SHP77 treated with DMSO at 0.1 percent for 48 hours (cell line): ENCODE results near the gene TSPAN9.

Experiments
- DNase-seq: peaks from one replicate; lab custom pipeline; 2025; lab: John Stamatoyannopoulos, UW

The TSPAN9 gene

DNA sequence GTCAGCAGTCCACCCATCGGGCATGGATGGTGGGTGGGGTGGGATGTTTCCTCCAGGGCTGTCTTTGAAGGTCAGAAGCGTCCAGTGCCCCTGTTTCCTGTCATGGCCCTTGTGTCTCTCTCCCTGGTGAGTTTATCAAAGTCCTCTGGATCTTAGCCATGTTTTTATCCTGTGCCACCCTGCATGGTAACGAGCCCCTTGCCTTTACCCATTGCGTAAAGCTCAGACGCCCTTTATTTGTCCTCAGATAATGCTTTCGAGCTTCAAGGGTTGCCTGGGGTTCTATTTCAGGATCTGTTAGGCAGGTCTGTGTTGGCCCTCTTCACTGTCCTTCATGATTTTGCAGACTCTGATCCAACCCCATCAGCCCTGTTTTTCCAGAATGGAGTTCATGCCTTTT lies 172.9 kb downstream of the TSPAN9 start:
- DNase-seq, result no peak

DNA sequence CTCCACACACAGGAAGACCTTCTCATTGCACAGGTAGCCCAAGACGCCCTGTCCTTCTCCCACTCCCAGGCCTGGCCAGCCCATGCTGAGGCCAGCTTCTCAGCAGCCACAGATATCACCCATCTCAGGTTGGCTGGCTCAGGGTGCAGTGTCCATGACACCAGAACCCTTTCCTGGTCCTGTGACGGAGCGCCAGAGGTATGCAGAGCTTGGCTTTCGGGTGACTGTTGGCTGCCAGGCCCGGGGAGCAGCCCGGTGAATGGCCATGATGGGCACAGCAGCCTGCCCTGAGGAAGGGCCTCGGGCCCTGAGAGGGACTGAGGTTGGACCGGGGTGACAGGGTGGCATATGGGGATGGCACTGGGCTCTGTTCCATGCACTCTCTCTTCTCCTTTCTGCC lies 173.4 kb downstream of the TSPAN9 start:
- DNase-seq, result no peak

DNA sequence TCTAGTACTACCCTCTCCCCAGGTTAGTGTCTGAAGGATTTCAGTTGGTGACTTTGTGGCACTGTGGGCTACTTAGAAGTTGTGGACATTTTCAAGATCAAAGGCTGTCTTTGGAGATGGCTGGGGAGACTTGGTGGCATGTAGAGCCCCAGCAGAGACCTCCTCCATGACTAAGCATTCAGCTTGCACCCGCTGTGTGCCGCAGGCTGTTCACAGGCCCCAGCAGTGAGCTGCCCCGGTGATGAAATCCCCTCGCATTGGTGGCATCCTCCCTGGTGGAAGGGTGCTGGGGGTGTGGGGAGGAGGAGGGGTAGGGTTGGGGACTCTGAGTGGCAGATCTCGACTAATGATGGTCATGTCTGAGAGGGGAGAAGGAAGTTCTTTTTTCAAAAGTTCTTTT lies 173.9 kb downstream of the TSPAN9 start:
- no peak for DNase-seq

DNA sequence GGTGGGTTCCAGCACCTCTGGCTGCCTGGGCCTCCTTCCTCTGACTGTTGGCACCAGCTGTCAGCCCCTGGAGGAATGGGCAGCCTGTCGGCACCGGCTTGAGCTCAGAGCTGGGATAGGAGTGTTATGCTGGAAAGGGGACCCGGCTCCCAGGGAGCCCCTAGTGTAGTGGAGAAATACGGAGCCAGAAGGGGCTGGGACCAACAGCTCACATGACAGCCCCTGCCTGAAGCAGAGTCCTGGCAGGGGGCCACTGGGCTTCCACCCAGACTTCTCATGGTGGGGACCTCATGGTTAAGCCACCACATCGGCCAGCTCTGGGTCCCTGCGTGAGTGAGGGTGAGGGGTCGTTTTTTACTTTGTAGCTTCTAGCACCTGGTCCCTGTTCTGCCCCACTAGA lies 174.5 kb downstream of the TSPAN9 start:
- DNase-seq, result no peak

DNA sequence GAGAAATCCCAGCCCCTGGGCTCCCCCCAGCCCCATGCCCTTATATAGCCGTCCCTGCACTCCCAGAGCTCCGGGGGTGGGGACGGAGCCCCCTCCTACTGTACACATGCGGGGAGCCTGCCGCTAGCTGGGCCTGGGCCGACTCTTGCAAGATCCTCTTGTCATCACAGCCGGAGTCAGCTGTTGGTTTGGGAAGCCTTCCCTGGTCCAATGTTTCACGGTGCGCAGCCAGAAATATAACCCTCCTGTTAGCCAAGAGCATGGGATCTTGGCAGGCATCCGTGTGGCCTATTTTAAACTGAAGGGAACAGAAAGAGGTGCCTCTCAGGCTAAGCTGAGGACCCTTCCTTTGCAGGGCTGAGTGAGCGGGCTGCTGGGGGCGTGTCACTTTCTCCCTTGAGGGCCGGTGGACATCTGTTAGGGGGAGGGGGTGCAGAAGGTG lies 175.3 kb downstream of the TSPAN9 start:
- DNase-seq, result no peak

DNA sequence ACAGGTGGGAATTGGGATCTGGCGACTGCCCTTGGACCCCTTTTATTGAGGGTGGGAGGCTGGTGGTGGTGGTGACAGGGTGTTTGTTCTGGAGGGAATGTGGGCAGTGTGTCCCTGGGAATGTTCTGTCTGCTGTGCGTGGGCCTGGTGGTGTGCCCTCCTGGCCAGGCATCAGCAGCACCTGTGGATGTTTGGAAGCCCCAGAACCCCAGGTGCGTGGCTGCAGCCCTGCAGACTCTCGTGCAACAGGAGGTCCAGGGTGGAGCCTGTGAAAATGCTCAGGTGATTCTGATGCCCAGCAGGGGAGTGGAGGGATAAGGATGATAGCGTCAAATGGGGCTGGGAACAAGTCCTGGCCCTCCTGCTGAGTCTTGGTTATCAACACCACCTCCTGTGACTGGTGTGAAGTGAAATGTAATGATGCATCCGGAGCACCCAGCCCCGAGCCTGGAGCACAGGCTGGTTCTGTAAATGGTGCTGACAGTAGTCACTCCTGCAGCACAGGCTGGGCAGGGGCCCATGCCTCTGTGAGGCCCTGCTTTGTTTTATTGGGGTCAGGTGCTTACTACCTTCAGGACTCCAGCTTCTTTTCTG lies 176.6 kb downstream of the TSPAN9 start:
- no peak for DNase-seq

DNA sequence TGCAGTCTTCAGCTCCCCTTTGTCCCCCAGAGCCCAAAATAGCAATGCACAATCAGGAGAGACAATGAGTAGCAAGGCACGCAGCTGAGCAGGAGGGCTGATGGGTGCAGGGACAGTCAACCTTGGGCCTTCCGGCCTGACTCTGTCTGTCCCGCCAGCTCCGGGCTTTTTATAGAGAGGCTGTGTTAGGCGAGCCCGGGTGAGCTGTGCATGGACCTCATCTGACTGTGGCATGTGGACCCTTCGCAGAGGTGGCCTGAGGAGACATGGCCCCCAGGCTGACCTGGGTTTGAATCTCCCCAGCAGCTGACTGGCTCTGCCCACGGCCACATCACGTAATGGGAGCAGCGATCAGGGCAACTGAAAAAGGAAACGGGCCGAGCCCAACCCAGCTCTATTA lies 177.9 kb downstream of the TSPAN9 start:
- no peak for DNase-seq

DNA sequence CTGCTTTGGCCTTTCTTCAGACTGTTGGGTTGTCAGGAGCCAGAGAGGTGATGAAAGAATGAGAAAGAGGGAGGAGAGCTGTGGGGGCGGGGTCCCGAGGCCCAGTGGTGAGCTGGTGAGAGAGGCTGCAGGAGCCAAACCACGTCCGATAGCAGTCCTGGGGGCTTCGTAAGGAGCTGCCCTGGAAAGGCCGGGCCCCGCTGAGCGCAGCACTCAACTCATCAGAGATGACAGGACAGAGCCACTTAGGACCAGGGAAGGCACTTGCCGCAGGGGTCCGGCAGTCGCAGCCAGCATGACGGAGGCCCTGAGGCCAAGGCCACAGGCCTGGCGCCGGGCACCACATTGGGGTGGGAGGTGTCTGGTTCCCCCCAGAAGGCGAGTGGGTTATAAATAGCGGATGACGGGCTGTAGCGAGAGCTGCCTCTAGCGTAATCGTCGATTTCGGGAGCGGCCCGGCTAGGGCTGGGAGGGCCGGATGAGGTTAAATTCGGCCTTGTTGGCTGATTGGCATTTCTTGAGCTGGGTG lies 179.0 kb downstream of the TSPAN9 start:
- DNase-seq, result no peak

DNA sequence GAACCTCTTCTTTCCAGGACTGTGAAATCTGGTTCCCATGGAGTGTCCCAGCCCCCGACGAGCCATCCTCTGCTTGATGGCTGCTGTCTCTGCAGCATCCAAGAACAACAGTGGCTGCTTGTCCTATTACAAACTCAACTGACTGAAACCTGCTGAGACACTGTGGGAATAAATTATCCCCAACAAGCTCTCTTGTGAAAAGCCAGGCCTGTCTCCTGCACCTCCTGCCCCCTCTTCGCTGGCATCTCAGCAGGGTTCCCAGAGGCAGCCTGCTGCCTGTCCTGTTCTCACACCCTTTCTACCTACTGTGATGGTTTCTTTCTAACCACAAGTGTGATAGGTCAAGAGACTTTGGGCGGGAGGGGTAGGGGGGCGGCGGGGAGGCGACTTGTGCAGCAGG lies 180.2 kb downstream of the TSPAN9 start:
- DNase-seq, result no peak

DNA sequence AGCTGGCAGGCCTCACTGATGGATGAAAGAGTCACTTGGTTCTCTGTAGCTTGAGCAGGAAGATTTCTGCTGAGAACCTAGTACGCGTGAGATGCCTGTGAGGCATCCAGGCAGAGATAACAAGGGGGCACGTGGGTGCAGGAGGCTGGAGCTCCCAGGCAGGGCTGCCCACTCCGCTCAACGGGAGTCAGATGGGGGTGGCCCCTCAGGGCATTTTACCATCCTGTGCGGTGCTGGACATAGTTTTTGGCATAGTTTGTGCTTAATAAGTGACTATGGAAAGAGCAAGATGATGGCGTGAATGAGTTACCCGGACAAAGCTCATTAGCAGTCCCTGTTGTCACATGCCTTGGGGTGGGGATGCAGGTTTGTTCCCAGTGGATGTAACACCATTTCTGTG lies 182.8 kb downstream of the TSPAN9 start:
- no peak for DNase-seq

DNA sequence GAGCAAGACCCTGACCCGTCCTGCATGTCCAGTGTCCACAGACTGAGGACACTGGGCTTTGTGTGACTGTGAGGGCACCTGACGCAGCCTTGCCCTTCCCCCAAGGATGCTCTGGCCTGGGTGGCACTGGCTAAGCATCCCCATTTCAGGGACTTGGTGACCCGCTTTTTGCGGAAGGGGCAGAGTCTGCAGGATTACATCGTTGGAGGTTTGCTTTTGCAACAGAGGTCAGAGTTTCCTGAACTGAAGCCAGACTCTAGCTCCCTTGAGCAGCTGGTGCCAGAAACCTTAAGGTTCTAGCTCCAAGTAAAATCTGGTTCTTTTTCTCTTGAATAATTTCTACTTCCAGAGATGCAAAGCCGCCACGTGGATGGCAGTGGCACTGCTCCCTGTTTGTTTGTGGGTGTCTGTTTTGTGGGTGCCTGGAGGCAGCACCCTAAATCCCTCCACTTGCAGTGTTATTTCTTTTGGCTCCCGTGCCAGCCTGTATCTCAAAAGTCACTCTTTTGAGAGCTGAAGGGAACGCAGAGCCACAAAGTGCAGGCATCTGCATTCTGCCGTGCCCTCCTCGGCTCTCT lies 184.7 kb downstream of the TSPAN9 start:
- no peak for DNase-seq

DNA sequence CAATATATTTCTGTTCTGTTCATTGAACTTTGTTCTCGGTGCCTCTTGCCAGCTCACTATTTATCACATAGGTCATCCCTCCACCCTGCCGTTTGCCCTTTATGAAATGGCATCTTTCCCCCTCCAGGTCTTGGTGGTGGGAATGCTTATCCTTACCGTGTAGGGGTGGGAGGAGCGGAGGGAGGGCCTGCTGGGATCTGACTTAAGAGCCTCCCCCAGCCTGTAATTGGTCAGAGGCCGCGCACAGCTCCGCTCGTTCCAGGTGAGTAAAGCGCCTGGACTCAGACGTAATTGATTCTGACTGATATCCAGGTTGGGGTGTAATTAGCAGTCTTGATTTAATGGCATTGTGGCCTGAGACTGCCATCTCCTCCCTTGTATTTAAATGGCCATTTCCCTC lies 185.3 kb downstream of the TSPAN9 start:
- DNase-seq, result no peak

DNA sequence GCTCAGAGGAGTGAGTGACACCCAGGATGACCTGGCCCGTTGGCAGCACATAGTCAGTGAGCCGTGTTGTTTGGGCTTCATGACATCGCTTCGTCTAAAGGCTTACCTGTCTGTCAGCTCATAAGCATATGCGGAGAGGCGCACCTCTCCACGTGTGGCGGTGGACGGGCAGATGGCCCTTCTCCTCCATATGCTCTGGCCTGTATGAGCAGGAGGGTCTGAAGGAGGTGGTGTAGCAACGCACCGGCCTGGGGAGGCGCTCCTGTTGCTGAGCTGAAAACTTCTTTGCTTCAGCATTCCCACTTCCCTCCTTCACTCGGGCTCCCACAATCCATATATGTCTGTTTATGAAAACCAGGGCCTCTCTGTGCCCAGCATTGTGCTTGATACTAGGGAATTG lies 186.1 kb downstream of the TSPAN9 start:
- DNase-seq, result no peak

DNA sequence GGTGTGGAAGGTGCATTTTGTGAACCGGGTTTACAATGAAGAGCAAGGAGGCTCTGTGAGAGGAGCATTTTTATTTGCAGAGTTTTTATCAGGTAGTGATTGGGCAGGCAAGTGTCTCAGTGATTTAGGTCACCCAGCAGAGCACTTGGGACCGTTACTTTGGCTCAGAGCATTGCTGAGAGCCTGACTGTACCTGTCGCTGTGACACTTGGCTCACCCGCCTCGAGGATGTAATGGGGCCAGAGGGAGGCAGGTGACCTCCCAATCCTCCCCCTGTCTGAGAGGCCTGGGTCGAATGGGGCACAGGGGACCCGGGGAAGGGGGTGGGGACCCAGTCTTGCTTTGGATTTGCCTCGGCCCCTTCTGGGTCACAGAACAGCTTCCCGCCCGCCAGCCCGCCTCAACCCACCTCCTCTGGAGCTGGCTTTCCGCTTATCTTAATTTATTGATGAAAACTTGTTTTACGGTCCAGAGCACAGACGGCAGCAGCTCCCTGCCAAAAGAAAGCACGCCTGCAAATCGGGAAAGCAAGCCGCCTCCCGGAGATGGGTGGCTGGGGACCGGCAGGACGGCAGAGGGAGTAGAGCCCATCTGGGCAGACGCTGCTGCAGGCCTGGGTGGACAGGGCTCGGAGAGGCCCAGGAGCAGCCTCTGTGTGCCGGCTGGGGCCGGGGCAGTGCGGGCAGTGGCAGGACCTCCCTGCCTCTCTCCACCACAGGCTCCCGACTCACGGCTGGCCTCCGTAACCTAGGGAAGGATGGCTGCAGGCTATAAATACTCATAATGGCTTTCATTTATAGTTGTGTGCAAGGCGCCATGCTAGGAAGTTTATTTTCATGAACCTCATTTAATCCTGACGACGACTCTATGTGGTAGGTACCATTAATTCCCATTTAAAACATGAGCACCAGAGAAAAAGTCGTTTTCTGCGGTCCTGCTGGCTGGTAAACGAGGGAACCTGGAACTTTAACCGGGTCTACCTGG lies 187.1 kb downstream of the TSPAN9 start:
- no peak for DNase-seq

DNA sequence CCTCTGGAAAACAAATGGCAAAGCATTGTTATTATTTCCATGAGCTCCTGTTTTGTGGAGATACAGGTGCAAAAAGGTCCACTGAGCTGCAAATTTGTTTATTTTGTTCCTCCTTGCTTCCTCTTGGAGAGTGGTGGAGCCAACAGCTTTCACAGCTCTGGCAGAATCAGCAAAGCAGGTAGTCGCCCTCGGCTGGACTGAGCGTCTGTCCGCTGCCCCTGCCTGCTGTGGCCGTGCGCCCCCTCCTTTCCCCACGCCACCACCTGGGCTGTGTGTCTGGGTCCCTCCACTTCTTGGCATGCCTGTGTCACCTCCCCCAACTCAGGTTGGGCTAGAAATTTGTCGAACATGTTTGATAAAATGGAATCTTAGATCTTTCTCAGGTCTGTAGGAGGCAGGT lies 188.2 kb downstream of the TSPAN9 start:
- DNase-seq, result no peak

DNA sequence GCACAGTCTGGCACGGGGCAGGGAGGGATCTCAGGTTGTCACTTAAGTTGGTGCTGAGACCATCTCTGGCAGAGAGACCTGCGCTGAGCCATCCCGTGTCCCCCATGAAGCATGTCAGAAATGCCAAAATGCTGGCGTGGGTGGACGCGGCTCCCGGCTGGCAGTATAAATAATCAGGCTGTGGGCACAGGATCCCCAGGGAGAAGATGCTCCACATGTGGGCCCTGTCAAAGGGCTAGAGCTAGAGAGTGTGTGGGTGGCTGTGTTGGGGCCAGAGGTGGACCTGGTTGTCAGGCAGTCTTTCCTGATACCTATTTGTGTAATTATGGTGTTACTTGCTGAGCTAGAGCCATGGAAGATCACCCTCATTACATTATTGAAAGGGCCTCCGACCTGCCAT lies 189.5 kb downstream of the TSPAN9 start:
- DNase-seq, result no peak

DNA sequence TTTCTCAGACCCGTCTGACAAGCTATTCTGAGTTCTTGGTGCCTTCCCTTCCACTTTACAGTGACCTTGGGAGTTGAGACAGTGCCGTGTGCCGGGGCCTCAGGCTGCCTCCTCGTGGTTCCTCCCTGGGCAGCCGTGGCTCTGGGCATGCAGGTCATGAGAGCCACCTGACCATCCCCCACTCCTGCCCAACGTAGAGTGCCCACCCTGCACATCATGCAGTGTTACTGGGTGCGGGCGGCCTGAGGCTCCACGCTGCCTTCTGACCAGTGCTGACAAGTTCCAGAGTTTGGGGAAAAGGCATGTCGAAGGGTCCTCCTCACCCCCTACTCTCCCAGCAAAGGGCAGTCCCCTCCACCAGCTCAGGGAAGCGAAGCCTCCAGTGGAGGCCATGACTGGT lies 190.5 kb downstream of the TSPAN9 start:
- DNase-seq, result no peak

DNA sequence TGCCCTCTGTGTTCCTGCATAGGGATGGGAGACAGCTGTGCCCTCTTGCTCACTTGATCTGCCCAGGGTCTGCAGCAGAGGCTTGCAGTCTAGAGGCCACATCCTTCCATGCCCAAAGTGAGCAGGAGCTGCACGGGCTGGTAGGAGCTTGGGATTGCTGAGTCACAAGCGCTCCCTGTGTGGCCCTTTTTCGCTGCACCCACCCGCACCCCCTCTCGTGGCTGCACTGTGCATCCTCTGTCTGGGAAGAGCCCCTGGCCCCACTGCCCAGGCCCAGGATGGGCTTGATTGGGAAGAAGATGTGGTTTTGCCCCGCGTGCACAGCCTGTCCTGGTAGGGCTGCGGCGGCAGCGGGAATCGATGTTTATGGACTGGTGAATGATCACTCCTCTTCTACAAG lies 192.4 kb downstream of the TSPAN9 start:
- DNase-seq, result no peak

DNA sequence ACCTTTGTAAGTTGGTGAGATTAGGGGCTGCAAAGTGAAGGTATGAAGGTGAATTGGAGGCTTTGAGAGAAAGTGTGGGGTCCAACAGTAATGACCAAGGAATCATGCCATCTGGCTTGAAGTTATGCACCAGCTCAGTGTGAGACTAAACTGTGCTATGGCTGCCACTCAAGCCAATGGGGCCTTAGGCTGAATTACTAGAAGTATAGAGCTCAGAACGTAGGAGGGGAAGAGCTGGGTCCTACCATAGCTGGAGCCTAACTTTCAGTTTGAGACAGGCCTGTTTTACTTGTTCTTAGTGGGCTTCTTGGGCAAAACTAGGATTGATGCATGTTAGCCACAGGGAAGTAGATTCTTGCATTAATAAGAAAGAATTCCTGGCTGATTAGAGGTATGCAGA lies 194.0 kb downstream of the TSPAN9 start:
- DNase-seq, result no peak

DNA sequence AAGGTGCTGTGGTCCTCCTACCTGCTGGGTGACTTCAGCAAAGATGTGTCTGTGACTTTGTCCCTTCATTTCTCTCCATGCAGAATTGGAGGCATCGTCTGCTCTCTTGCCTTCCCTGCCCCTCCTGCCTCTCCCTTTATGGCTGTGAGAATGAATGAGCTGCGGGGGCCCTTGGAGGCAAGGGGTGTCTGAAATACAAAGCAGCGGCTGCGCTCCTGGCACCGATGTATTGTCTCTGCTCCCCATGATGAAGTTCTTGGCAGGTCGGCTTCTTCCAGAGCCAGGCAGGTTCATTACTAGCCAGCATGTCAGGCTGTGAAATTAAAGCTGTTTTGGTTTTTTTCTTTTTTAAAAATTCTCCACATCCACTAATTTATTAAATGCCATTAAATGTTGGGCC lies 194.5 kb downstream of the TSPAN9 start:
- DNase-seq, result no peak

DNA sequence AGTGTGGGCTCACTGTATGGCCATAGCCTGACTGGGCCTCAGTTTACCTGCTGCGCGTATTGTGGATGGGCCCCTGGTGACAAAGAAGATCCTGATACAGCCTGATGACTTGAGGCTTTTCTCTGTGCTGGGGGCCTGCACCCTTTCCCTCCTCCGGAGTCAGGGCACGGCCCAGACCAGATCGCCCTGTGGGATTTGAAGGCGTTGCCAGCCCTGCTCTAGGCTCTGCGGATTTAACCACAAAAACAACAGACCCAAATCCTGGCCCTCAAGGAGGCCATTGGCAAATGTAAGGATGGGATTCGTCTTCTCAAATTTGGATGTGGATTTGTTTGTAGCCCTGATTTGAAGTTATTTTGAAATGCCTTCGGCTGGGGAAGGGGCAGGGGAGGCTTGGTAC lies 195.8 kb downstream of the TSPAN9 start:
- no peak for DNase-seq

DNA sequence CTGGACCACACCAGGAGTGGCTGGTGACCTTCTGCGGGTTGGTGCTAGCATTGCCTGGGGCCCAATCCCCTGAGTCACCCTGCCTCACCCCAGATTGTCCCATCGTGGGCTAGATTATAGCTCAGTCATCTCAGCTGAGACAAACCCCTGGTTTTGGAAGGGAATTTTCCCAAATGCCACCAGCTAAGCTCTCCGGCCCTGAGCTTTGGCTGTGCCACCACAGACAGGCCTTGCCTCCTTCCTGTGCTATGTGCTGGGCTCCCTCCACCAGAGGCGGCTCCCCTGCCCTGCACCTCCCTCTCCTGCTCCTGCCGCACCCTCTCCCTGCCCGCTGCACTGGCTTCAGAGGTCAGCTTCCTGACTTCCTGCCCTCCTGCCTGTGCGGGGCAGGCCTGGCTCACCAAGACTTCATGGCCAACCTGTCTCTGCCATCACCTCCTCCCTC lies 196.3 kb downstream of the TSPAN9 start:
- DNase-seq, result no peak

DNA sequence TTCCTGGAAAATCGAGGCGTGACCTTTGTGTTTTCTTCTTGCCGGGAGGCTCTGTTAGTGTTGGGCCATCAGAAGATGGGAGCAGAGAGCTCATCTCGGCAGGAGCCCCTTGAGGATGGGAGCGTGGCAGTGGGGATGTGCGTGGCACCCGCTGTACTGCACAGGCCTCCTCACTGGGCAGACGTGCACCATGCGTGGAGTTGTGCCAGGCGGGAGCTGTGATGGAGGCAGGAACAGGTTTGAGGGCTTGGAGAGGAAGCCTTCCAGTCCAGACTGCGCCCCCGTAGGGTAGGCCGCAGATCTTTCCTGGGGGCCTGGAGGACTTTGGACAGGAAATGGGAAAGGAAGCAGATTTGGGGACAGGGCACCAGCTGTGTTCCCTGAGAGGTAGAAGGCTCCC lies 197.5 kb downstream of the TSPAN9 start:
- no peak for DNase-seq
